Loucy (cell line): ENCODE results near the gene CAPN10.

ENCODE experiments used
- EZH2phosphoT487 ChIP-seq: fragments of 200-600 bp; IDR thresholded peaks from 2 replicates; pipeline ENCODE4 v1.6.1; 2018; ENCODE audit warnings: antibody characterized with exemption, mild to moderate bottlenecking, moderate library complexity, borderline replicate concordance
- TF ChIP-seq, protein P1 (sequence below): fragments of 200-600 bp; sonication (generic); conservative IDR thresholded peaks from 2 replicates; pipeline ENCODE4 v1.5.1; 2014; ENCODE audit warnings: mild to moderate bottlenecking, antibody characterized with exemption, low read length

DNA sequence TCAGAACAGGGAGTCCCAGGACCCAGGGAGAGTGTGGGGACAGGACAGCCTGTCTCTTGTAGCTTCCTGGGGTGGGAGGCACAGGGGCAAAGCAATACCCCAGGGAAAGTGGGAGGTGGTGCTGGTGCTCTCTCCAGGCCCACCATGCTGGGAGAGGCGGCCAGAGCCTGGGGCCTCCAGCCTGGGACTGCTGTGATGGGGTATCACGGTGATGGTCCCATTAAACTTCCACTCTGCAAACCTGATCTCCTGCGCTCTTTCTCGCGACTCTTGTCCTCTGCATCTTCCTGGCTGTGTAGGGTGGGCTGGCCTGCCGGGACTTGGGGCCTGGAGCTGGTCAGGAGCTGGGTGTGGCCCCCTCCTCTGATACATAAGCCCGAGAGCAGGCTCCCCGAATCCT is 8.0 kb upstream of the CAPN10 start:
- TF ChIP-seq, protein P1, sequence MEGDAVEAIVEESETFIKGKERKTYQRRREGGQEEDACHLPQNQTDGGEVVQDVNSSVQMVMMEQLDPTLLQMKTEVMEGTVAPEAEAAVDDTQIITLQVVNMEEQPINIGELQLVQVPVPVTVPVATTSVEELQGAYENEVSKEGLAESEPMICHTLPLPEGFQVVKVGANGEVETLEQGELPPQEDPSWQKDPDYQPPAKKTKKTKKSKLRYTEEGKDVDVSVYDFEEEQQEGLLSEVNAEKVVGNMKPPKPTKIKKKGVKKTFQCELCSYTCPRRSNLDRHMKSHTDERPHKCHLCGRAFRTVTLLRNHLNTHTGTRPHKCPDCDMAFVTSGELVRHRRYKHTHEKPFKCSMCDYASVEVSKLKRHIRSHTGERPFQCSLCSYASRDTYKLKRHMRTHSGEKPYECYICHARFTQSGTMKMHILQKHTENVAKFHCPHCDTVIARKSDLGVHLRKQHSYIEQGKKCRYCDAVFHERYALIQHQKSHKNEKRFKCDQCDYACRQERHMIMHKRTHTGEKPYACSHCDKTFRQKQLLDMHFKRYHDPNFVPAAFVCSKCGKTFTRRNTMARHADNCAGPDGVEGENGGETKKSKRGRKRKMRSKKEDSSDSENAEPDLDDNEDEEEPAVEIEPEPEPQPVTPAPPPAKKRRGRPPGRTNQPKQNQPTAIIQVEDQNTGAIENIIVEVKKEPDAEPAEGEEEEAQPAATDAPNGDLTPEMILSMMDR = no peak
- no peak for TF ChIP-seq EZH2phosphoT487
